ENCODE data around the gene RPEL1.
A peak's percentile ranks its signal among the peaks of the same experiment; 100 is the strongest.
"Not testable (repeated sequence)": the region's sequence is repeated elsewhere in the genome, so short reads cannot be mapped to it uniquely, and the experiment has no call there.

The RPEL1 gene

DNA sequence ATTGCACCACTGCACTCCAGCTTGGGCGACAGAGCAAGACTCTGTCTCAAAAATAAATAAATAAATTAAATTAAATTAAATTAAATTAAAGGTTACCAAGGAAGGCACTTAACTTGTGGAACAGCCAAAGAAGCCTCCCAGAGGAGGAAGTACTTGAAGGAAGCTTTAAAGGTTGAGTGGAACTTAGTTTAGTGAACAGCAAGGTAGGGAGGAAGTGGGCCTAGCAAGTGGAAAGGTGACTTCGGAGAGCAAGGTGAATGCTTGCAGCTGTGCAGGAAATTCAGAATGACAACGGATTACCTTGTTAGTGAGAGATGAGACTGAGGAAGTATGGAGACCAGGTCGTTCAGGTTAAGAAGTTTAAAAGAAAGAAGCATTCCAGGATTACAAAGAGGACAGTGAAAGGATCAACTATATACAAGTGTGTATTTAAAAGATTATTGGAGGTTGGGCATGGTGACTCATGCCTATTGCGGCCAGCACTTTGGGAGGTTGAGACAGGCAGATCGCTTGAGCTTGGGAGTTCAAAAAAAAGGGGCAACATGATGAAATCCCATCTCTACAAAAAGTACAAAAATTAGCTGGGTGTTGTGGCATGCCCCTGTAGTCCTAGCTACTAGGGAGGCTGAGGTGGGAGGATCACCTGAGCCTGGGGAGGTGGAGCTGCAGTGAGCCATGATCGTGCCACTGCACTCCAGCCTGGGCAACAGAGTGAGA is 12.8 kb upstream of the RPEL1 start:
- no peak for DNase-seq (ENCODE audit: low read depth in 2 of 2)

- DNase-seq (ENCODE audit: low read depth in 2 of 2): no peak
Observed at GRCh38 chr10:103235775-103236174, 9.9 kb upstream of the RPEL1 start.

GRCh38 chr10:103238506-103239252 is 7.0 kb upstream of the RPEL1 start:
- DNase-seq (ENCODE audit: low read depth in 2 of 2): no peak

- no peak for DNase-seq (ENCODE audit: low read depth in 2 of 2)
Observed at GRCh38 chr10:103241262-103242011, 4.2 kb upstream of the RPEL1 start.

GRCh38 chr10:103244666-103245271 is 918 bp upstream of the RPEL1 start:
- peak; percentile 36 to 53 for DNase-seq (ENCODE audit: low read depth in 2 of 2)

- no peak for DNase-seq (ENCODE audit: low read depth in 2 of 2)
Observed at GRCh38 chr10:103246324-103246723, 637 bp downstream of the RPEL1 start.

- no peak for DNase-seq (ENCODE audit: low read depth in 2 of 2)
Observed at GRCh38 chr10:103254113-103254512, 8.4 kb downstream of the RPEL1 start.

- DNase-seq (ENCODE audit: low read depth in 2 of 2): no peak
Observed at GRCh38 chr10:103254538-103255325, 9.0 kb downstream of the RPEL1 start.

GRCh38 chr10:103256613-103257012 is 10.9 kb downstream of the RPEL1 start:
- DNase-seq (ENCODE audit: low read depth in 2 of 2): no peak

DNA sequence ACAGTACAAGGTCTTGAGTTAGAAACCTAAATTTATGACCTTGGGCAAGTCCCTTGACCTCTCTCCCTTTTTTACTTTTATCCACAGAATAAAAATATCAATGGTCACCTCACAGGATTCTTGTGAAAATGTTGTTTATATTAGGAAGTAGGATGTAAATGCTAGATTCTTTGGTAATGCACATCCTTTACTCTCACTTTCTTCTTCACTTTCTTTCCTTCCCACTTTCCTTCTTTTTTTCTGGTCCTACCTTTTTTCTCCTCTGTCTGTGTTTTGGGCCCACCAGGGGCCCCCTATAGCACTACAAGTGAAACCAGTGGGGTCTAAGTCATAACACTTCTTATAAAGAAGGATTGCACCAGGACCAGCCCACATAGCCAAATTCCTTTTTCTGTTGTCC is 12.1 kb downstream of the RPEL1 start:
- DNase-seq (ENCODE audit: low read depth in 2 of 2): no peak

DNA sequence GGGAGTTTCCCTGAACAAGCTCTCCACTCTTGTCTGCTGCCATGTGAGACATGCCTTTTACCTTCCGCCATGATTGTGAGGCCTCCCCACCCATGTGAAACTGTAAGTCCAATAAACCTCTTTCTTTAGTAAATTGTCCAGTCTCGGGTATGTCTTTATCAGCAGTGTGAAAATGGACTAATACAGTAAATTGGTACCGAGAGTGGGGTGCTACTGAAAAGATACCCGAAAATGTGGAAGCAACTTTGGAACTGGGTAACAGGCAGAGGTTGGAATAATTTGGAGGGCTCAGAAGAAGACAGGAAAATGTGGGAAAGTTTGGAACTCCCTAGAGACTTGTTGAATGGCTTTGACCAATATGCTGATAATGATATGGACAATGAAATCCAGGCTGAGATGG is 13.2 kb downstream of the RPEL1 start:
- not testable (repeated sequence) for DNase-seq (ENCODE audit: low read depth in 2 of 2)

- no peak for DNase-seq (ENCODE audit: low read depth in 2 of 2)
Observed at GRCh38 chr10:103259989-103260388, 14.3 kb downstream of the RPEL1 start.

DNA sequence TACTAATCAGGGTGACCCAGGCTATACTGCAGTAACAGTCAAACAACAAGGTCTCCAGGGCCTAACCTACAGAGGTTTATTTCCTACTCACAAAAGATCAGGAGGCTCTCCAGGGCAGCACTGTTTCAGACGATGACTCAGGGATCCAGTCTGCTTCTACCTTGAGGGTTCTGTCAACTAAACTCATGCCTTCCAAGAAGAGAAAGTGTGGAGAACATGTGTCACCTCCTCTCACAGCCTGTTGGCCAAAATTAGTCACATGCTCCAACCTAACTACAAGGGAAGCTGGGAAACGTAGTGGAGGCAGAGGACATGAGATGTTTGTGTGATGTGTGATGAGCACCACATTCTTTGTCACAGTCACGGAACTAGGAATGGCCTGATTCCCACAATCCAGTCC is 16.5 kb downstream of the RPEL1 start:
- no peak for DNase-seq (ENCODE audit: low read depth in 2 of 2)

- peak in 1 of 2 donors; percentile 22 for DNase-seq (ENCODE audit: low read depth in 2 of 2)
Observed at GRCh38 chr10:103265717-103266329, 20.1 kb downstream of the RPEL1 start.

DNA sequence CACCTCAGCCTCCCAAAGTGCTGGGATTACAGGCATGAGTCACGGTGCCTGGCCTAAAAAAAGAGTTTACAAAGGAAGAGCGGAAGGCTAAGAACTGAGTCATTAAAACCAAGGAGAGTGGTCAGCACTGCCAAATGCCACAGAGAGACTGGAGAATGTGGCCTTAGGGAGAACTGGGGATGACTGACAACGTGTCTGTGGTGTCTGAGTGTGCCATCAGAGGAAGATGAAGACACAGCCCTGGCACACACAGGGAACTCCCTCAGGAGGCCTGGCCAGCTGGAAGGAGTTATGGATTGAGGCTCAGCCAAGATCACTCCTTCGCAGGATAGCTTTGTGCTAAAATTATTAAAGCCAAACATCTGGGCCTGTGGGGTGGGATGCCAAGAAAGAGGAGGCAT is 27.4 kb downstream of the RPEL1 start:
- no peak for DNase-seq (ENCODE audit: low read depth in 2 of 2)

GRCh38 chr10:103276251-103276895 is 30.7 kb downstream of the RPEL1 start:
- DNase-seq (ENCODE audit: low read depth in 2 of 2): no peak

DNA sequence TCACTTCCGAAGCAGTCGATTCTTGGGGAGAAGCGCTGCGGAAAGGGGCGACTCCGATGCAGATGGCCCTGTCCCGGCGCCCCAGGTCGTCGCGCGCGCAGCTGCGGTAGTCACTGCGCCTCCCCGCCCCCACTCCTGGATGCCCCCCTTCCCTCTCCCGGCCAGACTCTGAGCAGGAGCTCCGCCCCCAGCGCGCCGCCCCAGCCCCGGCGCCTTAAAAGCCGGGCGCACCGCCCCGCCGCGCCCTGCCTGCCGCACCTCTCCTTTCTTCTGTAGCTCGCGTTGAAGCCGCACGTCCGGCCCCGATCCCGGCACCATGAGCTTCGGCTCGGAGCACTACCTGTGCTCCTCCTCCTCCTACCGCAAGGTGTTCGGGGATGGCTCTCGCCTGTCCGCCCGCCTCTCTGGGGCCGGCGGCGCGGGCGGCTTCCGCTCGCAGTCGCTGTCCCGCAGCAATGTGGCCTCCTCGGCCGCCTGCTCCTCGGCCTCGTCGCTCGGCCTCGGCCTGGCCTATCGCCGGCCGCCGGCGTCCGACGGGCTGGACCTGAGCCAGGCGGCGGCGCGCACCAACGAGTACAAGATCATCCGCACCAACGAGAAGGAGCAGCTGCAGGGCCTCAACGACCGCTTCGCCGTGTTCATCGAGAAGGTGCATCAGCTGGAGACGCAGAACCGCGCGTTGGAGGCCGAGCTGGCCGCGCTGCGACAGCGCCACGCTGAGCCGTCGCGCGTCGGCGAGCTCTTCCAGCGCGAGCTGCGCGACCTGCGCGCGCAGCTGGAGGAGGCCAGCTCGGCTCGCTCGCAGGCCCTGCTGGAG is 31.4 kb downstream of the RPEL1 start, which contains the start of gene INA:
Gene INA (plus strand): TSS at position 243 of the 817 bp plus-strand sequence. CDS start 74 bp downstream, at position 317.
- DNase-seq (ENCODE audit: low read depth in 2 of 2): peak in 1 of 2 donors; percentile 8

DNA sequence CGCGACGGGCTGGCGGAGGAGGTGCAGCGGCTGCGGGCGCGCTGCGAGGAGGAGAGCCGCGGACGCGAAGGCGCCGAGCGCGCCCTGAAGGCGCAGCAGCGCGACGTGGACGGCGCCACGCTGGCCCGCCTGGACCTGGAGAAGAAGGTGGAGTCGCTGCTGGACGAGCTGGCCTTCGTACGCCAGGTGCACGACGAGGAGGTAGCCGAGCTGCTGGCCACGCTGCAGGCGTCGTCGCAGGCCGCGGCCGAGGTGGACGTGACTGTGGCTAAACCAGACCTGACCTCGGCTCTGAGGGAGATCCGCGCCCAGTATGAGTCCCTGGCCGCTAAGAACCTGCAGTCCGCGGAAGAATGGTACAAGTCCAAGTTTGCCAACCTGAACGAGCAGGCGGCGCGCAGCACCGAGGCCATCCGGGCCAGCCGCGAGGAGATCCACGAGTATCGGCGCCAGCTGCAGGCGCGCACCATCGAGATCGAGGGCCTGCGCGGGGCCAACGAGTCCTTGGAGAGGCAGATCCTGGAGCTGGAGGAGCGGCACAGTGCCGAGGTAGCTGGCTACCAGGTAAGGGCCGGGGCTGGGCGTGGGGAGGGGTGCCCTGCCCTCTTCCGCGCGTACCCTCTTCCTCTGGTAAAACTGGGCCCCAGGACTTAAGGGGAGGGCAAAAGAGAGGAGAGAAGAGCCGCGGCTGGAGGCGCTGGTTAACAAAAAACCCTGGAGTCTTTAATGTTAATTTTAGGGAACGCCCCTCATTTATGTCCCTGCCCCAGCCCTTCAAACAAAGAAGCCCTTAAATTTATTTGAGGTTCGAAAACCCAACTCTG is 32.2 kb downstream of the RPEL1 start:
- no peak for DNase-seq (ENCODE audit: low read depth in 2 of 2)

DNA sequence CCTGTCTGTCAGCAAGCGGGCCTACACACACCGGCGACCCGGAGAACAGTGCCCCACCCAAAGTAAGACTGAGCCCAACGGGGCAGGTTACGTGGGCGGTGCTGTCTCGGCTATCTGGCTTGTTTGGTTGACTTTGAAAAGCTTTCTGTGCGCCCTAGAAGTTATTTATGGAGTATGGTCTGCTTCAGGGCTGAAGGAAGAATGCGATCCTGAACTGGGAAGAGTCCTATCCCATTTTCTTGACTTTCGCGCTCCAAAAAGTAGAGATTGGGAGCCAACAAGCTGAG is 32.8 kb downstream of the RPEL1 start:
- no peak for DNase-seq (ENCODE audit: low read depth in 2 of 2)
